WTC11 (cell line): Measurements from ENCODE around the gene SIPA1L2. TPM values are rescaled to one million over a fixed set of nuclear protein-coding genes. Genes with fewer than 3 reads are reported as not detected.

Experiments used
- ATAC-seq: fragments of 200-7000 bp; cut with Tn5 transposase; 2 replicates; pipeline ENCODE4 v1.10.0; 2021; ENCODE audit warnings: mild to moderate bottlenecking, moderate library complexity
- CTCF ChIA-PET: fragments of 300-600 bp; sonication (Branson Sonifier 250); formaldehyde crosslinking; loops from one replicate; lab custom pipeline; 2021; ENCODE audit warnings: antibody characterized with exemption; lab: Charles Lee
- POLR2A ChIA-PET: fragments of 350-600 bp; sonication (Branson Sonifier 250); formaldehyde crosslinking; loops from one replicate; lab custom pipeline; 2021; ENCODE audit warnings: antibody characterized with exemption; lab: Charles Lee
- DNase-seq: peaks from one replicate; pipeline ENCODE4 v3.0.0; 2021; ENCODE audit warnings: low spot score
- H3K27ac Mint-ChIP-seq: 2 replicates; pipeline ENCODE4 v1.8.0; 2021; ENCODE audit warnings: mixed read lengths
- H3K27me3 Mint-ChIP-seq: 2 replicates; pipeline ENCODE4 v1.8.0; 2021; ENCODE audit warnings: low read depth, mild to moderate bottlenecking, moderate library complexity, mixed read lengths
- H3K36me3 Mint-ChIP-seq: 2 replicates; pipeline ENCODE4 v1.8.0; 2021; ENCODE audit warnings: mixed read lengths
- H3K4me1 Mint-ChIP-seq: 2 replicates; pipeline ENCODE4 v1.8.0; 2022; ENCODE audit warnings: mixed read lengths
- H3K4me3 Mint-ChIP-seq: 2 replicates; pipeline ENCODE4 v1.8.0; 2021; ENCODE audit warnings: mild to moderate bottlenecking, moderate library complexity, mixed read lengths
- H3K9me3 Mint-ChIP-seq: 2 replicates; pipeline ENCODE4 v1.8.0; 2021; ENCODE audit warnings: mixed read lengths
- CBFB ChIP-seq: sonication (generic); formaldehyde crosslinking; IDR thresholded peaks from 2 replicates; pipeline ENCODE4 v1.8.1; 2022; ENCODE audit warnings: mild to moderate bottlenecking, low read depth, missing genetic modification reagents
- CREM ChIP-seq: sonication (generic); formaldehyde crosslinking; IDR thresholded peaks from 2 replicates; pipeline ENCODE4 v1.8.1; 2022; ENCODE audit warnings: mild to moderate bottlenecking, missing genetic modification reagents, moderate library complexity
- EMX1 ChIP-seq: fragments of 250-450 bp; sonication (Bioruptor Pico); IDR thresholded peaks from 2 replicates; pipeline ENCODE4 v1.8.0; 2021; ENCODE audit warnings: mild to moderate bottlenecking
- ETV6 ChIP-seq: sonication (generic); formaldehyde crosslinking; IDR thresholded peaks from 2 replicates; pipeline ENCODE4 v1.8.1; 2022; ENCODE audit warnings: mild to moderate bottlenecking, missing genetic modification reagents
- FOXK1 ChIP-seq: sonication (generic); formaldehyde crosslinking; IDR thresholded peaks from 2 replicates; pipeline ENCODE4 v1.8.0; 2022; ENCODE audit warnings: mild to moderate bottlenecking, moderate library complexity, missing genetic modification reagents
- HMGA2 ChIP-seq: fragments of 250-450 bp; sonication (Bioruptor Pico); IDR thresholded peaks from 2 replicates; pipeline ENCODE4 v1.4.0; 2021; ENCODE audit warnings: mild to moderate bottlenecking, moderate library complexity
- NFYB ChIP-seq: sonication (generic); formaldehyde crosslinking; conservative IDR thresholded peaks from 2 replicates; pipeline ENCODE4 v1.8.0; 2022; ENCODE audit warnings: low read depth, missing genetic modification reagents
- RORB ChIP-seq: fragments of 250-450 bp; sonication (Bioruptor Pico); IDR thresholded peaks from 2 replicates; pipeline ENCODE4 v1.9.0; 2021; ENCODE audit warnings: mild to moderate bottlenecking
- SMAD4 ChIP-seq: sonication (generic); formaldehyde crosslinking; IDR thresholded peaks from 2 replicates; pipeline ENCODE4 v1.8.0; 2022; ENCODE audit warnings: mild to moderate bottlenecking, missing genetic modification reagents
- SOX15 ChIP-seq: fragments of 250-450 bp; sonication (Bioruptor Pico); IDR thresholded peaks from 2 replicates; pipeline ENCODE4 v1.9.0; 2021; ENCODE audit warnings: mild to moderate bottlenecking
- ZNF138 ChIP-seq: sonication (generic); formaldehyde crosslinking; conservative IDR thresholded peaks from 2 replicates; pipeline ENCODE4 v1.8.1; 2022; ENCODE audit warnings: mild to moderate bottlenecking, moderate library complexity, missing genetic modification reagents
- ZNF219 ChIP-seq: sonication (generic); formaldehyde crosslinking; IDR thresholded peaks from 2 replicates; pipeline ENCODE4 v1.8.0; 2023; ENCODE audit warnings: missing genetic modification reagents, mild to moderate bottlenecking, borderline replicate concordance
- ZNF396 ChIP-seq: fragments of 250-450 bp; sonication (Bioruptor Pico); IDR thresholded peaks from 2 replicates; pipeline ENCODE4 v1.8.0; 2021; ENCODE audit warnings: mild to moderate bottlenecking, moderate library complexity, borderline replicate concordance
- ZNF416 ChIP-seq: fragments of 250-450 bp; sonication (Bioruptor Pico); IDR thresholded peaks from 2 replicates; pipeline ENCODE4 v1.9.0; 2021; ENCODE audit warnings: mild to moderate bottlenecking, inconsistent platforms
- ZNF423 ChIP-seq: fragments of 250-450 bp; sonication (Bioruptor Pico); IDR thresholded peaks from 2 replicates; pipeline ENCODE4 v2.1.2; 2022; ENCODE audit warnings: mild to moderate bottlenecking, moderate library complexity
- total RNA-seq: library from RNA; stranded (reverse); gene quantifications from 3 replicates; pipeline ENCODE4 v1.2.3, GENCODE V29; 2021
- TF ChIP-seq, protein P1 (sequence below): sonication (generic); formaldehyde crosslinking; IDR thresholded peaks from 2 replicates; pipeline ENCODE4 v1.8.1; 2022; ENCODE audit warnings: mild to moderate bottlenecking, missing genetic modification reagents, moderate library complexity, borderline replicate concordance
- TF ChIP-seq, protein P2 (sequence below): fragments of 250-450 bp; sonication (Bioruptor Pico); conservative IDR thresholded peaks from 2 replicates; pipeline ENCODE4 v1.9.0; 2021; ENCODE audit warnings: mild to moderate bottlenecking
- TF ChIP-seq, protein P3 (sequence below): sonication (generic); formaldehyde crosslinking; IDR thresholded peaks from 2 replicates; pipeline ENCODE4 v1.8.0; 2022; ENCODE audit warnings: mild to moderate bottlenecking, missing genetic modification reagents
- TF ChIP-seq, protein P4 (sequence below): sonication (generic); formaldehyde crosslinking; IDR thresholded peaks from 2 replicates; pipeline ENCODE4 v1.8.0; 2022; ENCODE audit warnings: mild to moderate bottlenecking, missing genetic modification reagents
- TF ChIP-seq, protein P5 (sequence below): fragments of 200-600 bp; IDR thresholded peaks from 2 replicates; pipeline ENCODE4 v1.8.0; 2022; ENCODE audit warnings: antibody characterized with exemption
- TF ChIP-seq, protein P6 (sequence below): sonication (generic); formaldehyde crosslinking; IDR thresholded peaks from 2 replicates; pipeline ENCODE4 v1.8.1; 2022; ENCODE audit warnings: low read depth, missing genetic modification reagents, borderline replicate concordance
- TF ChIP-seq, protein P7 (sequence below): fragments of 250-450 bp; sonication (Bioruptor Pico); IDR thresholded peaks from 2 replicates; pipeline ENCODE4 v1.8.0; 2021; ENCODE audit warnings: mild to moderate bottlenecking
- TF ChIP-seq, protein P8 (sequence below): sonication (generic); formaldehyde crosslinking; IDR thresholded peaks from 2 replicates; pipeline ENCODE4 v1.8.0; 2023; ENCODE audit warnings: missing genetic modification reagents

Gene SIPA1L2
- total RNA-seq, 1 experiment from 2014 or later: 14.3 TPM

DNA sequence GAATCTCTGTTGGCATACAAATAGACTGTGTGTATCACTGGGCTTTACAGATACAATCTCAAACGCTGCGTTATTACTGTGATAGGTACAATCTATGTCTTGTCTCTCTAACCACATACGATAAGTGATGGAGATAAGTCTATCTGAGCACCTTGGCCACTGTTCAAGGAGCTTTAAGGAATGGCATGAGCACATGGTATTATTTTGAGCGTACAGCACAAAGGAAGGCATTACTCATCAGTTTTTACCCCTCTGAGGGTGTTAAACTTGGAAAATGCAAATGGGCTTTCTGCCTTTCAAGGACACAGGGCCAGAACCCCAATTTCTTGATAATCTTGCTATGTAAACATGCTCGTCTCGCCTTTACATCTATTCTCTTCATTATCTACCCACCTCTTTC, 11.6 kb upstream of the SIPA1L2 start:
- DNase-seq: no peak
- Mint-ChIP-seq H3K27ac (no peak overlapping the region), H3K4me1 (no peaks in the 10 kb centered on the region), H3K36me3 (no peaks in the 10 kb centered on the region), H3K27me3 (no peaks in the 10 kb centered on the region), H3K9me3 (no peaks in the 10 kb centered on the region; the same call in 1 of the 2 replicates), H3K4me3 (no peak overlapping the region)
- TF ChIP-seq, protein P1, sequence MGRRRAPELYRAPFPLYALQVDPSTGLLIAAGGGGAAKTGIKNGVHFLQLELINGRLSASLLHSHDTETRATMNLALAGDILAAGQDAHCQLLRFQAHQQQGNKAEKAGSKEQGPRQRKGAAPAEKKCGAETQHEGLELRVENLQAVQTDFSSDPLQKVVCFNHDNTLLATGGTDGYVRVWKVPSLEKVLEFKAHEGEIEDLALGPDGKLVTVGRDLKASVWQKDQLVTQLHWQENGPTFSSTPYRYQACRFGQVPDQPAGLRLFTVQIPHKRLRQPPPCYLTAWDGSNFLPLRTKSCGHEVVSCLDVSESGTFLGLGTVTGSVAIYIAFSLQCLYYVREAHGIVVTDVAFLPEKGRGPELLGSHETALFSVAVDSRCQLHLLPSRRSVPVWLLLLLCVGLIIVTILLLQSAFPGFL: no peak
- no peak for TF ChIP-seq FOXK1 (CRISPR knock-in tag)
- no peak for TF ChIP-seq ZNF219 (CRISPR knock-in tag)
- TF ChIP-seq ZNF138: no peak
- TF ChIP-seq, protein P2, sequence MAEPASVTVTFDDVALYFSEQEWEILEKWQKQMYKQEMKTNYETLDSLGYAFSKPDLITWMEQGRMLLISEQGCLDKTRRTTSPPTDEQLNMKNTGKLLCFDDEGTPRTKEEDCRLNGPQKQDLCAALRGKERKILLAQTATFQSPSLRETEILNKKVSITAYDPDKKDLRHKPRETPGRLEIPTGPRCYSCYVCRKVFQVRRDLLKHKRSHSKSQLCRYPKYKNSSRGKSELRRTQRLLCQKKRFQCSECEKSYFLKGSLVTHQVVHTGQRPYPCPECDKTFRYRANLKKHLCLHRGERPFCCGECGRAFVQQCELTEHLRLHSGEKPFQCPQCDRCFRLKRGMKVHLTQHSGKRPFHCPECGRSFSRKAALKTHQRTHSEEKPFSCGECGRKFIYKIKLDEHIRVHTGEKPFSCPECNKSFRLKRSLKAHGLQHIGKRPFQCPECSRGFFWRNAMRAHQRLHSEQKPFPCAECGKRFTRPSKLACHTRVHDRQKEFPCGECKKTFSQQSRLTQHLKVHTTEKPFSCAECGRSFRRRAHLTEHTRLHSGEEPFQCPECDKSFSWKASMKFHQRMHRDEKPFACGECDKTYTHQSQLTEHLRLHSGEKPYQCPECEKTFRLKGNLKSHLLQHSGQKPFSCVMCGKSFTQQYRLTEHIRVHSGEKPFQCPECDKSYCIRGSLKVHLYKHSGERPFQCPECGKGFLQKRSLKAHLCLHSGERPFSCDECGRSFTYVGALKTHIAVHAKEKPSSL (CRISPR knock-in tag): no peak
- TF ChIP-seq EMX1 (CRISPR knock-in tag): no peak
- TF ChIP-seq SOX15 (CRISPR knock-in tag): no peak
- TF ChIP-seq, protein P3, sequence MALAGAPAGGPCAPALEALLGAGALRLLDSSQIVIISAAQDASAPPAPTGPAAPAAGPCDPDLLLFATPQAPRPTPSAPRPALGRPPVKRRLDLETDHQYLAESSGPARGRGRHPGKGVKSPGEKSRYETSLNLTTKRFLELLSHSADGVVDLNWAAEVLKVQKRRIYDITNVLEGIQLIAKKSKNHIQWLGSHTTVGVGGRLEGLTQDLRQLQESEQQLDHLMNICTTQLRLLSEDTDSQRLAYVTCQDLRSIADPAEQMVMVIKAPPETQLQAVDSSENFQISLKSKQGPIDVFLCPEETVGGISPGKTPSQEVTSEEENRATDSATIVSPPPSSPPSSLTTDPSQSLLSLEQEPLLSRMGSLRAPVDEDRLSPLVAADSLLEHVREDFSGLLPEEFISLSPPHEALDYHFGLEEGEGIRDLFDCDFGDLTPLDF (CRISPR knock-in tag): no peak
- no peak for TF ChIP-seq ZNF396 (CRISPR knock-in tag)
- TF ChIP-seq, protein P4, sequence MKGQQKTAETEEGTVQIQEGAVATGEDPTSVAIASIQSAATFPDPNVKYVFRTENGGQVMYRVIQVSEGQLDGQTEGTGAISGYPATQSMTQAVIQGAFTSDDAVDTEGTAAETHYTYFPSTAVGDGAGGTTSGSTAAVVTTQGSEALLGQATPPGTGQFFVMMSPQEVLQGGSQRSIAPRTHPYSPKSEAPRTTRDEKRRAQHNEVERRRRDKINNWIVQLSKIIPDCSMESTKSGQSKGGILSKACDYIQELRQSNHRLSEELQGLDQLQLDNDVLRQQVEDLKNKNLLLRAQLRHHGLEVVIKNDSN (CRISPR knock-in tag): no peak
- TF ChIP-seq ETV6: no peak
- TF ChIP-seq, protein P5, sequence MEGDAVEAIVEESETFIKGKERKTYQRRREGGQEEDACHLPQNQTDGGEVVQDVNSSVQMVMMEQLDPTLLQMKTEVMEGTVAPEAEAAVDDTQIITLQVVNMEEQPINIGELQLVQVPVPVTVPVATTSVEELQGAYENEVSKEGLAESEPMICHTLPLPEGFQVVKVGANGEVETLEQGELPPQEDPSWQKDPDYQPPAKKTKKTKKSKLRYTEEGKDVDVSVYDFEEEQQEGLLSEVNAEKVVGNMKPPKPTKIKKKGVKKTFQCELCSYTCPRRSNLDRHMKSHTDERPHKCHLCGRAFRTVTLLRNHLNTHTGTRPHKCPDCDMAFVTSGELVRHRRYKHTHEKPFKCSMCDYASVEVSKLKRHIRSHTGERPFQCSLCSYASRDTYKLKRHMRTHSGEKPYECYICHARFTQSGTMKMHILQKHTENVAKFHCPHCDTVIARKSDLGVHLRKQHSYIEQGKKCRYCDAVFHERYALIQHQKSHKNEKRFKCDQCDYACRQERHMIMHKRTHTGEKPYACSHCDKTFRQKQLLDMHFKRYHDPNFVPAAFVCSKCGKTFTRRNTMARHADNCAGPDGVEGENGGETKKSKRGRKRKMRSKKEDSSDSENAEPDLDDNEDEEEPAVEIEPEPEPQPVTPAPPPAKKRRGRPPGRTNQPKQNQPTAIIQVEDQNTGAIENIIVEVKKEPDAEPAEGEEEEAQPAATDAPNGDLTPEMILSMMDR: no peak
- TF ChIP-seq, protein P6, sequence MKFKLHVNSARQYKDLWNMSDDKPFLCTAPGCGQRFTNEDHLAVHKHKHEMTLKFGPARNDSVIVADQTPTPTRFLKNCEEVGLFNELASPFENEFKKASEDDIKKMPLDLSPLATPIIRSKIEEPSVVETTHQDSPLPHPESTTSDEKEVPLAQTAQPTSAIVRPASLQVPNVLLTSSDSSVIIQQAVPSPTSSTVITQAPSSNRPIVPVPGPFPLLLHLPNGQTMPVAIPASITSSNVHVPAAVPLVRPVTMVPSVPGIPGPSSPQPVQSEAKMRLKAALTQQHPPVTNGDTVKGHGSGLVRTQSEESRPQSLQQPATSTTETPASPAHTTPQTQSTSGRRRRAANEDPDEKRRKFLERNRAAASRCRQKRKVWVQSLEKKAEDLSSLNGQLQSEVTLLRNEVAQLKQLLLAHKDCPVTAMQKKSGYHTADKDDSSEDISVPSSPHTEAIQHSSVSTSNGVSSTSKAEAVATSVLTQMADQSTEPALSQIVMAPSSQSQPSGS (CRISPR knock-in tag): no peak
- no peak for TF ChIP-seq HMGA2
- TF ChIP-seq NFYB (CRISPR knock-in tag): no peak
- no peak for TF ChIP-seq ZNF423 (CRISPR knock-in tag)
- no peak for TF ChIP-seq RORB (CRISPR knock-in tag)
- CTCF ChIA-PET: no interaction called here
- POLR2A ChIA-PET: no interaction called here
- no peak for ATAC-seq

DNA sequence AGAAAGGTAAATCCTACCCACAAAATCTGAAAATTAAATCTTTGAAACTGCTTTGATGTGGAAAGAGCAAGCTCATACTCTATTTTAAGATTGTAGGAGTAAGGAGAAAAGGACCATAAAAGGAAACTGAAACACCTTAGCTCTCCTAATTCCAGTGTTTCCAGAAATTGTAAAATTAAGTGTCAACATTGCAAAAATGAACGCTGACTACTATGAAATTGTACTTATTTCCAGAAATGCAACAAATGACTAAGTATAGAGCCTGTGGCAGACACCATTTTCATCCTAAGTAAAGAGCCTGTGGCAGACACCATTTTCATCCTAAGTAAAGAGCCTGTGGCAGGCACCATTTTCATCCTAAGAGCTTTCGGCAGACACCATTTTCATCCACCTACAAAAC, 6.9 kb upstream of the SIPA1L2 start:
- DNase-seq: no peak
- no peaks in the 10 kb centered on the region for H3K36me3 Mint-ChIP-seq
- ChIA-PET POLR2A (no interaction called here), CTCF (interaction anchor here (0.8 to 1.7 kb wide), 3 partner anchors 9 to 264 kb away, joined by 3 to 5 read pairs (median 4); no protein-coding TSS in a partner anchor)
- peaks cover 17% of the 10 kb centered on the region for H3K27me3 Mint-ChIP-seq
- no peak overlapping the region for H3K4me3 Mint-ChIP-seq
- no peaks in the 10 kb centered on the region for H3K9me3 Mint-ChIP-seq
- H3K4me1 Mint-ChIP-seq: no peaks in the 10 kb centered on the region
- H3K27ac Mint-ChIP-seq: no peak overlapping the region
- no peak for ATAC-seq
- TF ChIP-seq, protein P7, sequence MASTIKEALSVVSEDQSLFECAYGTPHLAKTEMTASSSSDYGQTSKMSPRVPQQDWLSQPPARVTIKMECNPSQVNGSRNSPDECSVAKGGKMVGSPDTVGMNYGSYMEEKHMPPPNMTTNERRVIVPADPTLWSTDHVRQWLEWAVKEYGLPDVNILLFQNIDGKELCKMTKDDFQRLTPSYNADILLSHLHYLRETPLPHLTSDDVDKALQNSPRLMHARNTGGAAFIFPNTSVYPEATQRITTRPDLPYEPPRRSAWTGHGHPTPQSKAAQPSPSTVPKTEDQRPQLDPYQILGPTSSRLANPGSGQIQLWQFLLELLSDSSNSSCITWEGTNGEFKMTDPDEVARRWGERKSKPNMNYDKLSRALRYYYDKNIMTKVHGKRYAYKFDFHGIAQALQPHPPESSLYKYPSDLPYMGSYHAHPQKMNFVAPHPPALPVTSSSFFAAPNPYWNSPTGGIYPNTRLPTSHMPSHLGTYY (CRISPR knock-in tag): no peak
- TF ChIP-seq, protein P8, sequence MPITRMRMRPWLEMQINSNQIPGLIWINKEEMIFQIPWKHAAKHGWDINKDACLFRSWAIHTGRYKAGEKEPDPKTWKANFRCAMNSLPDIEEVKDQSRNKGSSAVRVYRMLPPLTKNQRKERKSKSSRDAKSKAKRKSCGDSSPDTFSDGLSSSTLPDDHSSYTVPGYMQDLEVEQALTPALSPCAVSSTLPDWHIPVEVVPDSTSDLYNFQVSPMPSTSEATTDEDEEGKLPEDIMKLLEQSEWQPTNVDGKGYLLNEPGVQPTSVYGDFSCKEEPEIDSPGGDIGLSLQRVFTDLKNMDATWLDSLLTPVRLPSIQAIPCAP (CRISPR knock-in tag): no peak
- TF ChIP-seq RORB (CRISPR knock-in tag): no peak
- no peak for TF ChIP-seq CREM
- TF ChIP-seq CBFB (CRISPR knock-in tag): no peak
- TF ChIP-seq ZNF416: no peak
- no peak for TF ChIP-seq SMAD4
